K562 (cell line): Measurements from ENCODE around the gene TUBGCP6.

Experiments used
- EZH2 ChIP-seq: IDR thresholded peaks from 2 replicates; pipeline ENCODE4 v1.6.1; 2012; ENCODE audit warnings: low read depth, mild to moderate bottlenecking, inconsistent platforms, low read length, borderline replicate concordance
- FOXP1 ChIP-seq: sonication (generic); formaldehyde crosslinking; IDR thresholded peaks from 2 replicates; pipeline ENCODE4 v1.8.0; 2022; ENCODE audit warnings: mild to moderate bottlenecking, missing genetic modification reagents
- POLR2A ChIP-seq: fragments of 450-650 bp; conservative IDR thresholded peaks from 2 replicates; pipeline ENCODE4 v1.6.1; 2016
- RAD21 ChIP-seq, 2 experiments: fragments of 250-450 bp in 1 of 2; fragments of 450-650 bp in 1 of 2; sonication (Bioruptor Pico) in 1 of 2; formaldehyde crosslinking in 1 of 2; IDR thresholded peaks in 1 of 2; conservative IDR thresholded peaks in 1 of 2; 2 replicates each; pipeline versions ENCODE4 v1.4.0 to v1.8.0; 2020 to 2022; ENCODE audit warnings: mild to moderate bottlenecking in 2 of 2, moderate library complexity in 1 of 2
- ZBTB8A ChIP-seq: fragments of 450-650 bp; IDR thresholded peaks from 2 replicates; pipeline ENCODE4 v1.6.1; 2018; ENCODE audit warnings: mild to moderate bottlenecking, moderate library complexity; ENCODE audit not compliant: partially characterized antibody
- TF ChIP-seq, protein P1 (sequence below): fragments of 250-450 bp; sonication (Bioruptor Pico); IDR thresholded peaks from 2 replicates; pipeline ENCODE4 v1.8.0; 2021; ENCODE audit warnings: mild to moderate bottlenecking, moderate library complexity
- TF ChIP-seq, protein P2 (sequence below): sonication (generic); formaldehyde crosslinking; IDR thresholded peaks from 2 replicates; pipeline ENCODE4 v1.8.0; 2022; ENCODE audit warnings: missing genetic modification reagents, mild to moderate bottlenecking, borderline replicate concordance
- TF ChIP-seq, protein P3 (sequence below), 2 experiments: fragments of 450-650 bp; formaldehyde crosslinking in 1 of 2; IDR thresholded peaks; 2 replicates each; pipeline versions ENCODE4 v1.4.0 to v1.6.1; 2014 to 2020; ENCODE audit warnings: mild to moderate bottlenecking in 2 of 2, borderline replicate concordance in 1 of 2, low read depth in 1 of 2
- TF ChIP-seq, protein P4 (sequence below): sonication (generic); formaldehyde crosslinking; IDR thresholded peaks from 2 replicates; pipeline ENCODE4 v1.9.0; 2022; ENCODE audit warnings: mild to moderate bottlenecking, missing genetic modification reagents
- TF ChIP-seq, protein P5 (sequence below): fragments of 450-650 bp; formaldehyde crosslinking; IDR thresholded peaks from 2 replicates; pipeline ENCODE4 v1.4.0; 2020; ENCODE audit warnings: mild to moderate bottlenecking, moderate library complexity

DNA sequence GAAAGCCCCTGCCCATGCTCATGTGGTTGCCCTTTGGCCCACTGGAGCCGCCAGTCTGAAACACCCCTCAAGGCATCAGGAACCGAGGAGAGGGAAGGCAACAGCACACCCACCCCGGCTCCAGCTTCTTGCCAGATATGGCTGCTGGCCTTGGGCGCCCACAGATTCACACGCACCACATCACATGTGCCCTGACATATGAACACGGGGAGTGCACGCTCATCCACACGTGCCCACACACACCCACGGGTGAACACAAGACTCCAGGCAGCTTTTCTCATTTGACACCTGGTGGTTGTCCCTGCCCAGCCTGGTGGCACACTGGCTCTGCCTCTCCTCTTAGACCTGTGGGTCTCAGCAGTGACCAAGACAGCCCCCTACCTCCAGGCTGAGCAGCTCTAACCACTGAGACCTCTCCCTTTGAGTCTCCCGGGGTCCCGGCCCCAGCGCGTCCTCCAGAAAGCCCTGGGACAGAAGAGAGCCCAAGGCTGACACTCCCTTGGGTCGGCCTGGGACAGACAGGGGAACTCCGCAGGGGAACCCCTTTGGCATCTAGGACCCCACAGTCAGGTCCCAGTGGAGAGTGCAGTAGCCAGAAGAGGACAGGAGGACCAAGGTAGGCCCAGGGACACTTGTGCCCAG is 19.4 kb upstream of the TUBGCP6 start:
- TF ChIP-seq, protein P1, sequence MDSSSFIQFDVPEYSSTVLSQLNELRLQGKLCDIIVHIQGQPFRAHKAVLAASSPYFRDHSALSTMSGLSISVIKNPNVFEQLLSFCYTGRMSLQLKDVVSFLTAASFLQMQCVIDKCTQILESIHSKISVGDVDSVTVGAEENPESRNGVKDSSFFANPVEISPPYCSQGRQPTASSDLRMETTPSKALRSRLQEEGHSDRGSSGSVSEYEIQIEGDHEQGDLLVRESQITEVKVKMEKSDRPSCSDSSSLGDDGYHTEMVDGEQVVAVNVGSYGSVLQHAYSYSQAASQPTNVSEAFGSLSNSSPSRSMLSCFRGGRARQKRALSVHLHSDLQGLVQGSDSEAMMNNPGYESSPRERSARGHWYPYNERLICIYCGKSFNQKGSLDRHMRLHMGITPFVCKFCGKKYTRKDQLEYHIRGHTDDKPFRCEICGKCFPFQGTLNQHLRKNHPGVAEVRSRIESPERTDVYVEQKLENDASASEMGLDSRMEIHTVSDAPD (CRISPR knock-in tag), result no peak
- TF ChIP-seq RAD21 (CRISPR knock-in tag; conservative IDR thresholded peaks at IDR 0.05 in 1 of 2, IDR thresholded peaks at IDR 0.05 in 1 of 2) (no peak), FOXP1 (no peak), ZBTB8A (no peak), POLR2A (no peak), EZH2 (no peak)
- TF ChIP-seq, protein P2, sequence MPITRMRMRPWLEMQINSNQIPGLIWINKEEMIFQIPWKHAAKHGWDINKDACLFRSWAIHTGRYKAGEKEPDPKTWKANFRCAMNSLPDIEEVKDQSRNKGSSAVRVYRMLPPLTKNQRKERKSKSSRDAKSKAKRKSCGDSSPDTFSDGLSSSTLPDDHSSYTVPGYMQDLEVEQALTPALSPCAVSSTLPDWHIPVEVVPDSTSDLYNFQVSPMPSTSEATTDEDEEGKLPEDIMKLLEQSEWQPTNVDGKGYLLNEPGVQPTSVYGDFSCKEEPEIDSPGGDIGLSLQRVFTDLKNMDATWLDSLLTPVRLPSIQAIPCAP, result no peak
- TF ChIP-seq, protein P3, sequence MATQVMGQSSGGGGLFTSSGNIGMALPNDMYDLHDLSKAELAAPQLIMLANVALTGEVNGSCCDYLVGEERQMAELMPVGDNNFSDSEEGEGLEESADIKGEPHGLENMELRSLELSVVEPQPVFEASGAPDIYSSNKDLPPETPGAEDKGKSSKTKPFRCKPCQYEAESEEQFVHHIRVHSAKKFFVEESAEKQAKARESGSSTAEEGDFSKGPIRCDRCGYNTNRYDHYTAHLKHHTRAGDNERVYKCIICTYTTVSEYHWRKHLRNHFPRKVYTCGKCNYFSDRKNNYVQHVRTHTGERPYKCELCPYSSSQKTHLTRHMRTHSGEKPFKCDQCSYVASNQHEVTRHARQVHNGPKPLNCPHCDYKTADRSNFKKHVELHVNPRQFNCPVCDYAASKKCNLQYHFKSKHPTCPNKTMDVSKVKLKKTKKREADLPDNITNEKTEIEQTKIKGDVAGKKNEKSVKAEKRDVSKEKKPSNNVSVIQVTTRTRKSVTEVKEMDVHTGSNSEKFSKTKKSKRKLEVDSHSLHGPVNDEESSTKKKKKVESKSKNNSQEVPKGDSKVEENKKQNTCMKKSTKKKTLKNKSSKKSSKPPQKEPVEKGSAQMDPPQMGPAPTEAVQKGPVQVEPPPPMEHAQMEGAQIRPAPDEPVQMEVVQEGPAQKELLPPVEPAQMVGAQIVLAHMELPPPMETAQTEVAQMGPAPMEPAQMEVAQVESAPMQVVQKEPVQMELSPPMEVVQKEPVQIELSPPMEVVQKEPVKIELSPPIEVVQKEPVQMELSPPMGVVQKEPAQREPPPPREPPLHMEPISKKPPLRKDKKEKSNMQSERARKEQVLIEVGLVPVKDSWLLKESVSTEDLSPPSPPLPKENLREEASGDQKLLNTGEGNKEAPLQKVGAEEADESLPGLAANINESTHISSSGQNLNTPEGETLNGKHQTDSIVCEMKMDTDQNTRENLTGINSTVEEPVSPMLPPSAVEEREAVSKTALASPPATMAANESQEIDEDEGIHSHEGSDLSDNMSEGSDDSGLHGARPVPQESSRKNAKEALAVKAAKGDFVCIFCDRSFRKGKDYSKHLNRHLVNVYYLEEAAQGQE (IDR thresholded peaks at IDR 0.05; ENCODE audit: borderline replicate concordance), result no peak
- TF ChIP-seq, protein P3 (CRISPR knock-in tag; IDR thresholded peaks at IDR 0.05; ENCODE audit: low read depth), result no peak
- TF ChIP-seq, protein P4, sequence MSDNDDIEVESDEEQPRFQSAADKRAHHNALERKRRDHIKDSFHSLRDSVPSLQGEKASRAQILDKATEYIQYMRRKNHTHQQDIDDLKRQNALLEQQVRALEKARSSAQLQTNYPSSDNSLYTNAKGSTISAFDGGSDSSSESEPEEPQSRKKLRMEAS (CRISPR knock-in tag), result no peak
- TF ChIP-seq, protein P5, sequence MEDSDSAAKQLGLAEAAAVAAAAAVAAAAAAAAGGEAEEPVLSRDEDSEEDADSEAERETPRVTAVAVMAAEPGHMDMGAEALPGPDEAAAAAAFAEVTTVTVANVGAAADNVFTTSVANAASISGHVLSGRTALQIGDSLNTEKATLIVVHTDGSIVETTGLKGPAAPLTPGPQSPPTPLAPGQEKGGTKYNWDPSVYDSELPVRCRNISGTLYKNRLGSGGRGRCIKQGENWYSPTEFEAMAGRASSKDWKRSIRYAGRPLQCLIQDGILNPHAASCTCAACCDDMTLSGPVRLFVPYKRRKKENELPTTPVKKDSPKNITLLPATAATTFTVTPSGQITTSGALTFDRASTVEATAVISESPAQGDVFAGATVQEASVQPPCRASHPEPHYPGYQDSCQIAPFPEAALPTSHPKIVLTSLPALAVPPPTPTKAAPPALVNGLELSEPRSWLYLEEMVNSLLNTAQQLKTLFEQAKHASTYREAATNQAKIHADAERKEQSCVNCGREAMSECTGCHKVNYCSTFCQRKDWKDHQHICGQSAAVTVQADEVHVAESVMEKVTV, result no peak
